IMR-90 (cell line): ENCODE measurements around the gene SYTL2.

Source experiments
- BHLHE40 ChIP-seq: fragments of 150-350 bp; IDR thresholded peaks from 2 replicates; pipeline ENCODE4 v1.6.1; 2016; ENCODE audit warnings: mild to moderate bottlenecking, low read depth, low read length
- CEBPB ChIP-seq: IDR thresholded peaks from 2 replicates; pipeline ENCODE4 v1.6.1; 2012; ENCODE audit warnings: low read depth, low read length, improper control_type of control experiment
- CTCF ChIP-seq: conservative IDR thresholded peaks from 2 replicates; pipeline ENCODE4 v1.5.1; 2012; ENCODE audit warnings: mild to moderate bottlenecking, low read depth, low read length, improper control_type of control experiment
- ELK1 ChIP-seq: fragments of 150-350 bp; IDR thresholded peaks from 2 replicates; pipeline ENCODE4 v1.6.1; 2016; ENCODE audit warnings: low read depth, mild to moderate bottlenecking, low read length, moderate library complexity, borderline replicate concordance
- FOS ChIP-seq: fragments of 150-350 bp; IDR thresholded peaks from 2 replicates; pipeline ENCODE4 v1.6.1; 2016; ENCODE audit warnings: low read depth, low read length
- MAFK ChIP-seq: IDR thresholded peaks from 2 replicates; pipeline ENCODE4 v1.6.1; 2012; ENCODE audit warnings: low read depth, low read length, improper control_type of control experiment
- MXI1 ChIP-seq: IDR thresholded peaks from 2 replicates; pipeline ENCODE4 v1.6.1; 2012; ENCODE audit warnings: low read depth, mild to moderate bottlenecking, low read length, moderate library complexity, borderline replicate concordance
- NFE2L2 ChIP-seq: fragments of 150-350 bp; IDR thresholded peaks from 2 replicates; pipeline ENCODE4 v1.6.1; 2016; ENCODE audit warnings: low read depth, mild to moderate bottlenecking, low read length
- POLR2A ChIP-seq: IDR thresholded peaks from 2 replicates; pipeline ENCODE4 v1.6.1; 2012; ENCODE audit warnings: mild to moderate bottlenecking, low read depth, low read length
- RAD21 ChIP-seq: IDR thresholded peaks from 2 replicates; pipeline ENCODE4 v1.6.1; 2012; ENCODE audit warnings: low read length, improper control_type of control experiment
- RCOR1 ChIP-seq: IDR thresholded peaks from 2 replicates; pipeline ENCODE4 v1.6.1; 2012; ENCODE audit warnings: mild to moderate bottlenecking, low read length, improper control_type of control experiment; ENCODE audit not compliant: insufficient replicate concordance
- RFX5 ChIP-seq: IDR thresholded peaks from 2 replicates; pipeline ENCODE4 v1.8.0; 2012; ENCODE audit warnings: low read depth, mild to moderate bottlenecking, low read length, moderate library complexity
- SMC3 ChIP-seq: fragments of 150-350 bp; IDR thresholded peaks from 2 replicates; pipeline ENCODE4 v1.6.1; 2016; ENCODE audit warnings: low read depth, mild to moderate bottlenecking, antibody characterized with exemption, low read length, moderate library complexity
- USF2 ChIP-seq: fragments of 150-350 bp; IDR thresholded peaks from 2 replicates; pipeline ENCODE4 v1.6.1; 2017; ENCODE audit warnings: mild to moderate bottlenecking, antibody characterized with exemption, low read length, low read depth

- TF ChIP-seq MXI1 (no peak), CTCF (no peak), FOS (no peak), RAD21 (no peak), POLR2A (no peak), USF2 (no peak), CEBPB (peak; percentile 65; the same call in 1 of the 2 replicates), NFE2L2 (no peak), SMC3 (no peak), BHLHE40 (no peak), MAFK (no peak), RFX5 (no peak), RCOR1 (no peak), ELK1 (no peak)
Observed at GRCh38 chr11:85661972-85662664, 148.8 kb downstream of the SYTL2 start.
